Placental pericyte (primary cell): ENCODE data around the gene CDKL5. TPM values are rescaled to one million over a fixed set of nuclear protein-coding genes. Genes with fewer than 3 reads are reported as not detected.

Experiments used
- small RNA-seq: library from RNA; depleted of rRNA; stranded (forward); fragments of <200 nt; gene quantifications from one replicate; pipeline ENCODE3, GENCODE V24; 2012; ENCODE audit warnings: low replicate concordance
- total RNA-seq: library from RNA; depleted of rRNA; stranded (reverse); fragments of >200 nt; gene quantifications from 2 replicates; pipeline ENCODE4 v1.2.3, GENCODE V29; 2012

The CDKL5 gene
- 3.1 and 4.2 TPM in 2 replicates for total RNA-seq

GRCh38 chrX:18425199-18426003, at the start of gene CDKL5:
Gene CDKL5, plus strand, starts transcription at chrX:18425608. Its CDS starts 81,489 bp downstream, at chrX:18507097.

DNA sequence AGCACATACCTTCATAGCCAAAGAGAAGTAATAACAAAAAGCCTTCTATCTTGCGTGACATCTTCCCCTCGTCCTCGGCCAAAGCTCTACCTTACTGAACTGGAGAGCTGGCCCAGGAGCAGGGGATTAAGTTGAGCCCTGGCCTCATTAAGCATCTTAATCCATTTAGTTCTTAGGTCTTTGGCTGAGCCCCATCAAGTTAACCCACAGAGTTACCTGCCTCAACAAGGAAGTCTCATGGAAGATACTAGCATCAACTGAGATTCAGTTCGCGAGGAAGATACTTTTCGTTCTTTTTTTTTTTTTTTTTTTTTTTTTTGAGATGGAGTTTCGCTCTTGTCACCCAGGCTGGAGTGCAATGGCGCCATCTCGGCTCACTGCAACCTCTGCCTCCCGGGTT, 246.6 kb downstream of the CDKL5 start, which contains the start of gene RS1:
Gene RS1 (minus strand): TSS at position 101 of the 400 bp plus-strand sequence. CDS start 40 bp downstream, at position 61.

Small RNA genes within 50 kb of the gene (small RNA-seq; reads per million reads assigned to genes)
- not detected for gene RF00019

Other genes with a start within 250 kb of the CDKL5 start
- not detected in 2 replicates for gene BEND2, start 204.7 kb upstream of the CDKL5 start, total RNA-seq
- 0.22 and 0.72 TPM in 2 replicates for gene SCML2, start 70.9 kb upstream of the CDKL5 start, total RNA-seq
- not detected in 2 replicates for gene RS1, start 246.5 kb downstream of the CDKL5 start, total RNA-seq